Measurements from ENCODE around the gene PCCB. TPM values are rescaled to one million over a fixed set of nuclear protein-coding genes. Genes with fewer than 3 reads are reported as not detected.

PCCB gene
- total RNA-seq, 6 experiments from 2014 or later, result 85.4 to 146 (median 94.4) TPM

GRCh38 chr3:136327671-136328070 is 77.5 kb downstream of the PCCB start:
- Histone ChIP-seq H3K27ac (no peak overlapping the region), H3K4me1 (no peaks in the 10 kb centered on the region), H3K36me3 (peaks cover 0 to 31% (median 3%) of the 10 kb centered on the region in 4 donors), H3K4me3 (no peak overlapping the region), H3K9me3 (no peaks in the 10 kb centered on the region), H3K27me3 (no peaks in the 10 kb centered on the region)
- intact Hi-C loops (cut with DNase I), result no loop called here
- no peak for DNase-seq
- WGBS (ENCODE audit: insufficient coverage, low coverage, low lambda C conversion rate, missing lambda C conversion rate), result no CpG with 5 or more reads among the region's 5 CpGs
- TF ChIP-seq POLR2A (IDR thresholded peaks at IDR 0.05) (no peak), CTCF (IDR thresholded peaks at IDR 0.05) (no peak)
- no peak for ATAC-seq

DNA sequence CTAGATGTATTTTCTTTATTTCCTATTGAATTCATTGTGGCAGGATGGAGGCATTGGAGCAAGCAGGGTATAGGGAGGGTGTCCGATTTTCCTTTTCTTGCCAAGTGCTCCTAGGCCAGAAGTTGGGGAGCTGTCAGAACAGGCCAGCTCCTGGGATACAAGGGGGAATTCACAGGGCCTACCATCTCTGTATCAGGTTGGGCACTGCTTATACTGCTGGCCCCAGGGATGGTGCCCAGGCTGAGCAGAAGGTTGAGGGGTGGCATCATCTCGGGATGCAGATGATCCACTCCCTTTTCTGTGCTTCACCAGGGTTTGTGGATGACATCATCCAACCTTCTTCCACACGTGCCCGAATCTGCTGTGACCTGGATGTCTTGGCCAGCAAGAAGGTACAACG is 79.5 kb downstream of the PCCB start:
- Histone ChIP-seq H3K27me3 (no peaks in the 10 kb centered on the region), H3K4me1 (no peaks in the 10 kb centered on the region), H3K36me3 (peaks cover 0 to 42% (median 3%) of the 10 kb centered on the region in 4 donors), H3K27ac (no peak overlapping the region), H3K4me3 (no peak overlapping the region), H3K9me3 (no peaks in the 10 kb centered on the region)
- 70% methylated on average over 4 of the region's 5 CpGs for WGBS (ENCODE audit: insufficient coverage, low coverage, low lambda C conversion rate, missing lambda C conversion rate)
- ATAC-seq (no peak), DNase-seq (no peak)
- intact Hi-C loops (cut with DNase I), result no loop called here
- TF ChIP-seq POLR2A (IDR thresholded peaks at IDR 0.05) (no peak), CTCF (IDR thresholded peaks at IDR 0.05) (no peak)

- no peak for ATAC-seq
- DNase-seq, result no peak
- TF ChIP-seq CTCF (IDR thresholded peaks at IDR 0.05) (no peak), POLR2A (IDR thresholded peaks at IDR 0.05) (no peak)
- H3K4me3 ChIP-seq, result no peak overlapping the region
- no peak overlapping the region for H3K27ac ChIP-seq
- H3K4me1 ChIP-seq, result no peaks in the 10 kb centered on the region
- intact Hi-C loops (cut with DNase I), result no loop called here
- no peaks in the 10 kb centered on the region for H3K9me3 ChIP-seq
- H3K36me3 ChIP-seq, result peaks cover 0 to 42% (median 4%) of the 10 kb centered on the region in 4 donors
- H3K27me3 ChIP-seq, result no peaks in the 10 kb centered on the region
- 72% methylated on average over 5 of the region's 5 CpGs for WGBS (ENCODE audit: insufficient coverage, low coverage, low lambda C conversion rate, missing lambda C conversion rate)
Measured at GRCh38 chr3:136330900-136331299, 80.8 kb downstream of the PCCB start.

DNA sequence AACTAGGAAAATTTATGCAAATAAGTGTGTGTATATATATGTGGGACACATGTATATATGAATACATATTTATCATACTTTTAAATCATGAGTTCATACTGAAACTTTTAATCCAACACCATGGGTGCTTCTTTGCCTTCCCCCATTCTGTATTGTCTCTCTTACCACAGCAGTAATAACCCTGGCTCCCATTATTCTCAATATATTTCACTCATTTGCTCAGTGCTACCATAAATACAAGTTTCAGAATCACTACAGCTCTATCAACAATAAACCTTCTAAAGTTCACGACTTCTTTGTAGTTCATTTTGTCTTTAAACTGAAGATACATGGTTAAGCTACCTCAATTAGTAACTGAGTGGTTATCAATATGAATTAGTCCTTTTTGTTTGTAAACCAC is 82.2 kb downstream of the PCCB start:
- H3K27ac ChIP-seq, result no peak overlapping the region
- TF ChIP-seq CTCF (IDR thresholded peaks at IDR 0.05) (no peak), POLR2A (IDR thresholded peaks at IDR 0.05) (no peak)
- no peak overlapping the region for H3K4me3 ChIP-seq
- H3K36me3 ChIP-seq, result peaks cover 0 to 41% (median 8%) of the 10 kb centered on the region in 4 donors
- no peaks in the 10 kb centered on the region for H3K9me3 ChIP-seq
- DNase-seq (no peak), ATAC-seq (no peak)
- intact Hi-C loops (cut with DNase I), result no loop called here
- 63% methylated on average over 1 of the region's 1 CpG for WGBS (ENCODE audit: insufficient coverage, low coverage, low lambda C conversion rate, missing lambda C conversion rate)
- no peaks in the 10 kb centered on the region for H3K4me1 ChIP-seq
- no peaks in the 10 kb centered on the region for H3K27me3 ChIP-seq

DNA sequence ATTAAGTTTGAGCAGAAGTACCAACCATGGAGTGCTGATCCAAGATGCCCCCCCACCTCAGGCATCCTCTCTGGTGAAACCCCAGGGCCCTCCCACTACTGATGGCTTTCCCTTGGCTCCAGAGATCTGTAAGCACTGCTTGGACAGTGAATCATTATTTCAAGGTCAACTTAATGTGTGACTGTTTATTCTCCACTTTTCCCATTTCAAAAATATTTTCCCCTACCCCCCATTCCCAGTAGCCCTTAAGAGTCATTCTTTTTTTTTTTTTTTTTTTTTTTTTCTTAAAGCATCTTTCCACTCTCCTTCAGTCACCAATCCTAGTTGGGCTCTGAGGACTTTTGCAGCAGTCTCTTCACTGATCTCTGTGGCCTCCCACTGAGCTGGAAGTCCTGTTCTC is 82.6 kb downstream of the PCCB start:
- Histone ChIP-seq H3K9me3 (no peaks in the 10 kb centered on the region), H3K36me3 (peaks cover 0 to 41% (median 10%) of the 10 kb centered on the region in 4 donors), H3K4me3 (no peak overlapping the region), H3K27ac (no peak overlapping the region), H3K4me1 (no peaks in the 10 kb centered on the region), H3K27me3 (no peaks in the 10 kb centered on the region)
- intact Hi-C loops (cut with DNase I), result no loop called here
- DNase-seq (no peak), ATAC-seq (peak in 1 of 4 donors; percentile 51)
- TF ChIP-seq CTCF (IDR thresholded peaks at IDR 0.05) (no peak), POLR2A (IDR thresholded peaks at IDR 0.05) (no peak)

Data from right lobe of liver (tissue), 6 donors.